DMS79 (cell line): ENCODE measurements around the gene RSPH1.

Experiments used
- DNase-seq: peaks from one replicate; lab custom pipeline; 2025; lab: John Stamatoyannopoulos, UW

RSPH1 gene

GRCh38 chr21:42531771-42532170 lies 35.7 kb upstream of the RSPH1 start:
- DNase-seq = no peak

- DNase-seq = no peak
Observed at GRCh38 chr21:42530167-42530518, 34.1 kb upstream of the RSPH1 start.

GRCh38 chr21:42527489-42528158 lies 31.6 kb upstream of the RSPH1 start:
- DNase-seq = no peak

DNA sequence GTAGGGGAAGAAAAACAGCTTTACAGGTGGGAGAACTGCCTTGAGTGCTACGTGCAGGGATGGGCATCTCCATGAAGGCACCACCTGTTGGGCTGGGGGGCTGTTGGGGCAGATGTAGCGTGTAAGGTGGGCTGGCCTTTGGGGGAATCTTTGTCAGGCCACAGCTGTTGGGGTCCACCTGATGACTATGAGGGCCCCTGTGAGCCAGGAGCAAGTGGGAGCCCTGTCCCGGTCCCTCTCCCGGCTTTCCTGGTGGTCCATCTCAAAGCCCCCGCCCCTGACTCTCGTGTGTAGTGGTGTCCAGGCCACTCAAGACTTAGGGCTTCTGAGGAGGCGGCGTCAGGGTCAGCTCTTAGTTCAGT lies 31.1 kb upstream of the RSPH1 start:
- DNase-seq = no peak

- no peak for DNase-seq
Observed at GRCh38 chr21:42526379-42526727, 30.3 kb upstream of the RSPH1 start.

GRCh38 chr21:42525676-42526378 lies 29.8 kb upstream of the RSPH1 start:
- no peak for DNase-seq

DNA sequence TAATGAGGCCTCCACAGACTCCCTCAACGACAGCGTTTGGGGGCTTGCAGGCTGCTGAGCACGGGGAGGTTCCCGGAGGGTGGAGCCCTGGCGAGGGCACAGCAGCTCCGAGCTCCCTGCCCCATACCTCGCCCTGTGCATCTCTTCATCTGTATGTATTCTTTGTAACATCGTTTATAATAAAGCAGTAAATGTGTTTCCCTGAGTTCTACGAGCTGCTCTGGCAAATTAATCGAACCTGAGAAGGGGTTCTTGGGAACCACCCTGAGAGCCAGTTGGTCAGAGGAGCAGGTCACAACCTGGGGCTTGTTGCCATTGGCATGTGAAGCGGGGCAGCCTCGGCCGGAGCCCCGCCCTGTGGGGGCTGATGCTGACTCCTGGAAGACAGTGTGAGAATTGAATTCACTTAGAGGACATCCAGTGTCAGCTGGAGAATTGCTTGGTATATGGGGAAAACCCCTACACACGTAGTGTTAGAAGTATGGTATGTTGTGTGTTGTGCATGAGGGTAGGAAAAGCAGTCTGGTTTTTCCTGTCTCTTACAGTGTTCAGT lies 29.1 kb upstream of the RSPH1 start:
- no peak for DNase-seq

- DNase-seq = peak; percentile 98
Observed at GRCh38 chr21:42524341-42525028, 28.5 kb upstream of the RSPH1 start.

DNA sequence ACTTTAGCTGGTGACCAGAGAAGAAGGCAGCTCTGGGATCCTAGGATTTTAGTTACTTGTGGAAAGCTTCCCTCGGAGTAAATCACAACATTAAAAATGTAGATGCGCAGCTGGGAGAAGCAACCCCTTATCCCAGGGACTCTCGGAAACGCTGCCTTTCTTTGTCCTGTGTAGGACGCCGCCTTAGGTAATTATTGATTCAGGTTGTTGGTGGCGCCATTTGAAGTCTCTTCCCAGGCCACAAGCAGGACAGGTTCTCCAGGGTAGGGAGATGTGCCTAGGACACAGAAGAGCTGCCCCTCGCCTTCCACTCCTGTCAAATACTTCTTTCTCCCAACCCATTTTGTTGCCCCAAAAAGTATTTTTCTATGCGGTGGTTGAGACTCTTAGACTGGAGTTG lies 27.9 kb upstream of the RSPH1 start:
- peak; percentile 42 for DNase-seq

GRCh38 chr21:42523211-42523610 lies 27.2 kb upstream of the RSPH1 start:
- no peak for DNase-seq

GRCh38 chr21:42522771-42523170 lies 26.7 kb upstream of the RSPH1 start:
- no peak for DNase-seq

- no peak for DNase-seq
Observed at GRCh38 chr21:42522271-42522670, 26.2 kb upstream of the RSPH1 start.

DNA sequence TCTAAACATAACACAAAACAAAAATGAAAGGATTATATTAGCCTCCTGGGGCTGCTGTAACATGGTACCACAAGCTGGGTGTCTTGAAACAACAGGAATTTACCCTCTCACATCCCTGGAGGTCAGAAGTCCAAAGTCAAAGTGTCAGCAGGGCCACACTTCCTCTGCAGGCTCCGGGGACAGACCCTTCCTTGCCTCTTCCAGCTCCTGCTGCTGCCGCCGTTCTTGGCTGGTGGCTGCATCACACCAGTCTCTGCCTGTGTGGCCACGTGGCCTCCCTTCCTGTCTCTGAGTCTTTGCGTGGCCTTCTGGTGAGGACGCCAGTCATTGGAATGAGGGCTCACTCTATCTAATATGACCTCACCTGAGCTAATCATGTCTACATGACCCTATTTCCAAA lies 25.8 kb upstream of the RSPH1 start:
- no peak for DNase-seq

- no peak for DNase-seq
Observed at GRCh38 chr21:42521384-42521783, 25.4 kb upstream of the RSPH1 start.

GRCh38 chr21:42520628-42521253 lies 24.7 kb upstream of the RSPH1 start:
- no peak for DNase-seq

DNA sequence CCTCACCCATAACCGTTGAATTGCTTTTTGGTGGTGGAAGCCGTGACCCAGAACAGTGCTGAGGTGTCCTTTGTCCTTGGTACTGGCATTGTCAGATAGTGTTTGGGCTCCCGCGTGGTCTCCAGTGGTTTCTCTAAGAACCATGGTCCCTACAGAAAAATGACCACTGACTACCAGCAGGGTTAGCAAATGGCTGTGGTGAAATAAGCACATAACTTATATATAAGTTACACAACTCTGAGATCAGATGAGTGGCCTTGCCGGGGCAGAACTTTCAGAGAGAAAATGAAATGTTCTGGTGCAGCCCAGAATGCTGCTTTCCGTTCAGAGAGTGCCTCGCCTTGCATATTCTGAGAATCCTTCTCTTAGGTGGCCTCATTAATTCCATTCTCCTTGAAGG lies 22.6 kb upstream of the RSPH1 start:
- no peak for DNase-seq

DNA sequence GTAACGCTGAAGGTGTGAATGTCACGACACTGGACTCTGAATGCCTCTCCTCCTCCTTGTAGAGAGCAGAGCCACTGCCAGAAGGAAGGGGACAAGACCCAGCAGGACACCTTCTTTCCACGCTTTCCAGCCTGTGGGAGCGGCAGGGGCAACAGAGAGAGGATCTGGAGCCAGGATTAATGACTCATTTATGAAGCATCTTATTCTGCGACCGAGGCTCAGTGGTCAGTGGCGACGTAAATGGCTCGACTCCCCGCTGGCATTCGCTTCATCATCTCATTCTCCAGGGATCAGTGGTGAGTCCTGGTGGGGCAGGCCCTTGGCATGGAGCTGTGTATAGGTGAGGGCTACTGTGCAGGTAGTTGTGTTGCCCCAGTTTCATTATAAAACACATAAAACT lies 22.2 kb upstream of the RSPH1 start:
- no peak for DNase-seq

GRCh38 chr21:42515708-42516502 lies 19.9 kb upstream of the RSPH1 start:
- peak; percentile 79 for DNase-seq

- peak; percentile 30 for DNase-seq
Observed at GRCh38 chr21:42514883-42515228, 18.8 kb upstream of the RSPH1 start.

DNA sequence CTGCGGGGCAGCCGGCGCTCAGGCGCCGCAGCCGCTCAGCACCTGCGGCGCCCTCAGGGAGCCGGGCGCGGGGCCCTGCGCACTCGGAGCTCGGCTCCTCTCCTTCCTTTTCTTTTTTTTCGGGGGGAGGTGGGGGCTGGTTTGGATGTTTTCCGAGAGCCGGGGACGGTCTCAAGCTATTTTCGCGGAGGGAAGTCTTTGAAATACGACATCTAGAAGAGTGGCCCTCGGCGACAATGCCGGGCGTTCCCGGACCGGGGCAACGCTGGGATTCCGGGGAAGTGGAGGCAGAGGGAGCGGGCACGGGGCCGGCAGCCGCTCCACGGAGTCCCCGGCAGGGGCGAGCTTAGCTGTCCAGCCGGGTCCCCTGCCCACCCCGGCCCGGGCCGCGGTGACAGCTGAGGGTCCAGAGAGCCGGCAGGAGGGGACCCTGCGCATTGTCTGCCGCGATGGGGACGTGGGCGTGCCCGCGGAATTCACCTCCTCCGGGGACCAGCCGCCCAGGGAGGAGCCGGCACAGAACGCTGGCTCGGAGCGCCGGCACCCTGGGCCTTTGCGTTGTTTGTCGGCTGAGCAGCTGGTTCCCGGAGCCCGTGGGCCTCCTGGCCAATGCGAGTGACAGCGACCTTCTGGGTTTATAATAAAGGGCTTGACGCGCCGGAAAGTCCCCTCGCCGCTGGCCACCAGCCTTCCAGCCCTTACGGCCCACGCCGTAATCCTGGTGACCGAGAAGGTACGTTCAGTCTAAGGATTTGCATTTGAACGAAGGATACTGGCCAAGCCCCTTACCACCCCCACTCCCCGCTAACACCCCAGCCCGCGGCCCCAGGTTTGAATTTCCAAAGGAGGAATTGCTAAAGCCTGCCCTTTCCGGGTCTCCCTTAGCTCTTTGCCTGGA lies 18.2 kb upstream of the RSPH1 start:
- DNase-seq = no peak
